GM19463 (cell line): ENCODE measurements around the gene SPATA22.
"Not testable (repeated sequence)": the region's sequence is repeated elsewhere in the genome, so short reads cannot be mapped to it uniquely, and the experiment has no call there.

ENCODE experiments used
- ATAC-seq: cut with Tn5 transposase; IDR thresholded peaks from one replicate; pipeline ENCODE4 v1.9.1; 2021; ENCODE audit warnings: mild to moderate bottlenecking, moderate library complexity; ENCODE audit not compliant: unreplicated experiment

Gene SPATA22, protein sequence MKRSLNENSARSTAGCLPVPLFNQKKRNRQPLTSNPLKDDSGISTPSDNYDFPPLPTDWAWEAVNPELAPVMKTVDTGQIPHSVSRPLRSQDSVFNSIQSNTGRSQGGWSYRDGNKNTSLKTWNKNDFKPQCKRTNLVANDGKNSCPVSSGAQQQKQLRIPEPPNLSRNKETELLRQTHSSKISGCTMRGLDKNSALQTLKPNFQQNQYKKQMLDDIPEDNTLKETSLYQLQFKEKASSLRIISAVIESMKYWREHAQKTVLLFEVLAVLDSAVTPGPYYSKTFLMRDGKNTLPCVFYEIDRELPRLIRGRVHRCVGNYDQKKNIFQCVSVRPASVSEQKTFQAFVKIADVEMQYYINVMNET

DNA sequence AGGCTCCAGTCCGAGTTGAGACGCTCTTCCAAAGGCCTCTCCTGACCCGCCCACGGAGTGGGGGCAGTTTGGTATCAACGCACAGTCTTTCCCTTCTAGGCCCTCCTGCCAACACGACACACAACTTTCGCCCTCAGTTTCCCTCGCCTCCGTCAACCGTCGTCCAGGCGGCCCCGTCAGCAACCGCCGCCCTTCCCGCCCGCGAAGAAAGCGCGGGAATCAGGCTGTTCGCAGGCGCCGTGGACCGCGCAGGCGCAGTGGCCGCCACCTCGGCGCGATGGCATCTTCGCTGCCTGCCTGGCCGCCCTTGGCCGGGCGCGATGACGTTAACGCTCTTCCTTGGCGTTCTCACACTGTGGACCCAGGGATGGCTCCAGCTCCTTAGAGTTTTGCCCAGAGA, at the start of gene SPATA22:
SPATA22 (minus strand) TSS at position 221 of the 400 bp plus-strand sequence. CDS start 2,494 bp downstream, outside the sequence.
- no peak for ATAC-seq

DNA sequence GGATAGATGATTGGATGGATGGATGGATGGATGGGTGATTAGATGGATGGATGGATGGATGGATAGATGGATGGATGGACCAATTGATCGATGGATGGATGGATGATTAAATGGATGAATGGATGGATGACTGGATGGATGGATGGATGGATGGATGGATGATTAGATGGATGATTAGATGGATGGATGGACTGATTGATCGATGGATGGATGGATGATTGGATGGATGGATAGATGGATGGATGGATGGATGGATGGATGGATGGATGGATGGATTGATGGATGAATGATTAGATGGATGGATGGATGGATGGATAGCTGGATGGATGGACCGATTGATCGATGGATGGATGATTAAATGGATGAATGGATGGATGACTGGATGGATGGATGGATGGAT, 47.9 kb upstream of the SPATA22 start:
- not testable (repeated sequence) for ATAC-seq

DNA sequence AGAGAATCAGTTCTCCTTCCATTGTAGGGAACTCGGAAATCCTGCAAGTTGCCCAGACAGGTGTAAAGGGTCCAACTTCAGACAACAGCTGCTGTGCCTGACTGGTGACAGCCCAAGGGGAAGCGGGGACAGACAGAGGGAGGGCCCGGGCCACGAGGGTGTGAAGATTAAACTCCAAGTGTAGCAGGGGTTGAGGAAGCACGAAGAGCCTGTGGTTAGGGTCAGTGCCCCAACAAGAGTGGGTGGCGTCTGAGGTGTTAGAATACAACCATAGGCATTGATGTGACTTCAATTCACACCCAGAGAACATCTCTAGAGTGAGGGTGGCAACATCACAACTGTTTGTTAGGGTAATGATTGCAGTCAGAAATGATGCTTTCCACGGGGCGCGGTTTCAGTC, 43.3 kb upstream of the SPATA22 start:
- ATAC-seq: no peak

DNA sequence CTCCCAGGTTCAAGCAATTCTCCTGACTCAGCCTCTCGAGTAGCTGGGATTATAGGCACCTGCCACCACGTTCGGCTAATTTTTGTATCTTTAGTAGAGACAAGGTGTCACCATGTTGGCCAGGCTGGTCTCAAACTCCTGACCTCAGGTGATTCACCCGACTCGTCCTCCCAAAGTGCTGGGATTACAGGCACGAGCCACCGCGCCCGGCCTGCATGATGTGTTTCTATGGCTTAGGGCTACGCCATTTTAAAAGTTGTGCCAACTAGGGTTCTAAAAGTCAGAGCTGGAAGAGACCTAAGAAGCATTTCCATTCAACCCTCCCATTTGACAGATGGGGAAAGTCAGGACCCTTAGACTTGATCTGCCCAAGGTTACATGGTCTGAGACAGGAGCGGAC, 42.5 kb upstream of the SPATA22 start:
- not testable (repeated sequence) for ATAC-seq

DNA sequence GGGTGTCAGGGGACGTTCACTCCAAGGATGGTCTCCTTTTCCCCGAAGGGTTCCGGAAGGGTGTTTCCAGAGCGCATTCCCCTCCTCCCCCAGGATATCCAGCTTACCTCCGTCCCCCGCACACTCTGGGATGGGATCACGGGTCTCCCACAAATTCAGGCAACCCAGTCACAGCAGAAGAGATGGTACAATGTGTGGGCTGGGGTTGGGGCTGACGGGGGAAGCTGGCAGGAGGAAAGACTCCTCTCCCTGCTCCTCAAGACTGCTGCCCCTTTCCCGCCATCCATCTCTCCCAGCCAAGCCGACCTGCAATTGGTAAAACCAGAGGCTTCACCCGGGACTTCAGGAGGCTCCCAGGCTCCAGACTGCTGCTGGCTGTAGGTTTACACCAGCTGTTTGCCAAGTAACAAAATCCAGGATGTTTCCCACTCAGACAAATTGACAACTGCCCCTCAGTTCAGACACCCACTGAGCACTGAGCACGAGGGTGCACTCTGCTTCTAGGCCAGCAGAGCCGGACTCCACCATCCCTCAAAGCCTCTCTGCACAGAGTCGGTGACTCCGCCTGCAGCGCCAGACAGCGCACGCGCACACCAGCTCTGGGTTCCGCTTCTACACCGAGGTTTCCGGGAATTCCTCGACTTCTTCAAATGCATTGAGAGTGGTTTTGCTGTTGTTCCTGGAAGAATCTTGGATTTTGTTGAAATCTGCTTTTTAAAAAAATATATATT, 41.9 kb upstream of the SPATA22 start:
- ATAC-seq: no peak

DNA sequence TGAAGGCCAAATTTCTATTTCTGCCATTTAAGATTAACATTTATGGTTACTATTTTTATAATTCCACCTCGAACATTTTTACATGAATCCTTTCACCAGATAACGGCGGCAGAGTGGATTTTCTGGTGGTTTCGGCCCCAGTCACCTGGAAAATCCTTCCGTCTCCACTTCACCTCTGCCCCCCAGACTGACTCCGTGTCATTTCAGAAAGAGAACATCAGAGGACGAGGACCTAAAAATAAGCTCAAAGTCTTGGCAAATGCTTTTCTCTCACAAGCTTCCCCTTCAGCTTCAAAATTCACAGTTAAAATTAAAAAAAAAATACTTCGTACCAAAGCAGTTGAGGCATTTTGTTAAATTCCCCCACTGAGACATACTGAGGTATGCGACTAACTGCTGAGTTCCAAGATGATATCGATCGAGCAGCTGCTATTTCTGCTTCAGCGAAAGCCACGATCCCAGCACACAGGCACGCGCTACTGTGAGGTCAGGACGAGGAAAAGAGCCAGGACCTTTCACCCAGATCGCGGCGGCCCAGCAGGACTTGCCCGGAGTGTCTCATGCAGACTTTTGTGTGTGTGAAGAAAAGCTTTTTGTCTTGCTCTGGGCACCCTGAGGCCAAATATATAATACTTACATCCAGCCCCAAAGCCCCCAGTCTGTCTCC, 41.0 kb upstream of the SPATA22 start:
- no peak for ATAC-seq

DNA sequence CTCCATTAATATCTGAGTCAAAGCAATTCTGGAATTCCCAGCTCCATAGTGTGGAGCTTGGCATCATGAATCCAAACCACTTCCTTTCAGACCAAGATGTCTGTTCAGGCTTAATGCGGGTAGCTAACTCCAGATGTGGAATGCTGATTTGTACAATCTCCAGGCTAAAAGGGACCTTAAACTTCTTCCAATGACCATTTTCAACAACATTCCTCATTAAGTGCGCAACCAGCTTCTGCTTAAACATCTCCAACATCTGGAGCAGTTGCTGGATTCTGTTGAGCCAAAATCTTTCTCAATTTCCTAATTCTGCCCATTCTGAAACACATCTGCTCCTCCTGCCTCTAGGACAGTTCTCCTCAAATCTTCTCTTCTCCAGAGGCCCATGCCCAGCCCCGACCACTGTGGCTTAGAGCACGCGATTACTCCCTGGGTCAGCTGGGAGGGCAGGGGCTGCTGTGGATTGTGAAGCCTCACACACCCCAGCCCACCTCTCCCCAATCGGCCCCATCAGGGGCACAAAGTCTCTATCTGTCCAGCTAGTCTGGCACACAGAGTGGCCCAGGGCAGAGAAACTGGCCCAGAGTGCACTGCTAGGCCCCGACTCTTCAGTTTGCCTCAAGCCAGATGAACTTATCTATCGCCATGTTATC, 40.4 kb upstream of the SPATA22 start:
- no peak for ATAC-seq

DNA sequence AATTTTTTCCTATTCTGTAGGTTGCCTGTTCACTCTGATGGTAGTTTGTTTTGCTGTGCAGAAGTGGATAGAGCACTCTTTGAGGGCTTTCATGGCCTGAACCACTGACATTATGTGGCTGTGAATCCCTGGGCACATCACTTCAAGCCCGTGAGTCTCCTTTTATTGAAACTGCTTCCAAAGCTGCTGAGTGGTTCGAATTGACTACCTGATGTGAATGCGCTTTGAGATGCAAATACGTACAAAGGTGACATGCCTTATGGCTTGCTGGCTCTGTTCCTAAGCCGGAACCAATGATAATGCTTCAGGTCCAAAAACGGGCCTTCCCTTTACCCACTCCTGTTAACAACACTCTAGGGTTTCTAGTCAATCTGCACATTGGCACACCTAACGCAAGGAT, 38.5 kb upstream of the SPATA22 start:
- ATAC-seq: no peak

DNA sequence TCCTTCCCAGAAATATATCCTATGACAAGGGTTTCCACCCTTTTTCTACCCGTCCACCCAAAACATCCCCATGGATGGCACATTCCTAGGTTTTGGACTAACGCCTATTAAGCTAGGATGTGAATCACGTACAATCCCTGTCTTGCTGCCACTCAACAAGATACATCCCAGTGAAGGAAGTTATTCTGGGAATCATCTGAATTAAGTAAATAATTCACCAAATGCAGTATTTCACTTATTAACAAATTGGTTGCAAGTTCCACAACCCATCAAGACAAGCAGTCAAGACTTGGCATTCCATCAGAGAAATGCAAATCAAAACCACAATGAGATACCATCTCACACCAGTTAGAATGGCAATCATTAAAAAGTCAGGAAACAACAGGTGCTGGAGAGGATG, 36.2 kb upstream of the SPATA22 start:
- ATAC-seq: no peak

DNA sequence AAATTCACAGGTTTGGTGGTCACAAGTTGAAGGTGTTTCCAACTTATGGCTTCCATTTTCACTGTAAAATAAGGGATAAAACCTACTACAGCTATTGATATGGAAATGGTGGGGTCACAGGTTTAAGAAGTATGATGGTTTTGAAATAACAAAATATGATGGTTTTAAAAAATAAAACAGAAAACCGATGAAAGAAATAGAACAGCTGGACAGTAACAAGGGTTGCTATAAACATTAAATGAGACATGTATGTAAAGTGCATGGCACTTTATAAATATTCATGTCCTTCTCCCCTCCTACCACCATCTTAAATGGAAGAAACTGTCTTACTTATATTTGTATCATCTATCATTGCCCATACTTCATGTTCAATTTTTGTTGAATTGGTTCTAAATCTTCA, 35.5 kb upstream of the SPATA22 start:
- ATAC-seq: no peak

DNA sequence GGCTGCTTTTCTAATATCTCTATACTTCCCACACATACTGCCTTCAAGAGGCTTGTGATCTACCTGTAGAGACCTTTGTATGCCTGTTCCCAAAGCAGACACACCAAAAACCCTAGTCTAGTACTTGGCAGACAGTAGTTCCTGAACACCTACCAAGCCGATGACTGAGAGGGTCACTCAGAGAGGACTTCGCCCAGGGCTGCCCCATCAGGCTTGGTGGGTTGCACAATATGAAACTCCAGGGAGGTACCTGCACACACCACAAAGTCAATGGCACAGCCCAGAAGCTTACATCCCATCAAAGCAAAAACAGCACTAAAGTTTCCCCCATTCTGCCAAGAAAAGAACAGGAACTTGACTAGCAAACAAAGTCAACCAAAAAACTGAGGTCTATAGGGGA, 34.4 kb upstream of the SPATA22 start:
- ATAC-seq: no peak

DNA sequence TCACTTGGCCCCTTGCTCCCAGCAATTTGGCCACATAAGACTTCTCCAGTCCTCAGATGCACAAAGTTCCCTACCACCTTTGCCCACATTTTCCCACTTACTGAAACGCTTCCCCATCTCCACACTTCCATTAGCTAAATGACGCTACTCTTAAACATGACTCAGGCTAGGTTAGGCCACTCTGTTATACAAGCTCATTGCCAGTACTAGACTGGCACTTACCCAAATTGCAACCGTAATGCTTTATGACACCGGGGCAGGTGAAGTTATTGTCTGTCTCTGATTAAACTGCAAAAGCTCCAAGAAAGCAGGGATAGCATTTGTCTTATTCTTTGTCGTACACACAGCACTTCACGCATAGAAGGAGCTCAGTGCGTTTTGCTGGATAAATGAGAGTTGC, 33.4 kb upstream of the SPATA22 start:
- no peak for ATAC-seq

DNA sequence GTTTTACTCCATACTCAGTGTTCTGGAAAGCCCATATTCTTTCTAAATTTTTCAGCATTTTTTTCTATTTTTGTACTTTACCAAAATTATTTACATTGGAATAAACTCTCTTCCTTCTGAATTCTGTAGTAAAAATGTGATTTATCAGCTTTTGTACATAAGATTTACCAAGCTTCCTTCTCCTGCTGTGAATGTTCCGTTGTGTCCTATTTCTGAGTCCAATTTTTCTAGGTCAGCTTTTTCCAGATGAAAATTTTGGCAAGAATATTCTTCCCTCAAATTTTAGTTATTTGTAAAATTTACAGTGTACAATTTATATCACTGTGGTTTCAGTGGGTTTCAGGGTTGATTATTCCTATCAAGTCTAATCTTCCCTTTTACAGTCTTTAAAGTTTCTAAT, 31.7 kb upstream of the SPATA22 start:
- no peak for ATAC-seq

DNA sequence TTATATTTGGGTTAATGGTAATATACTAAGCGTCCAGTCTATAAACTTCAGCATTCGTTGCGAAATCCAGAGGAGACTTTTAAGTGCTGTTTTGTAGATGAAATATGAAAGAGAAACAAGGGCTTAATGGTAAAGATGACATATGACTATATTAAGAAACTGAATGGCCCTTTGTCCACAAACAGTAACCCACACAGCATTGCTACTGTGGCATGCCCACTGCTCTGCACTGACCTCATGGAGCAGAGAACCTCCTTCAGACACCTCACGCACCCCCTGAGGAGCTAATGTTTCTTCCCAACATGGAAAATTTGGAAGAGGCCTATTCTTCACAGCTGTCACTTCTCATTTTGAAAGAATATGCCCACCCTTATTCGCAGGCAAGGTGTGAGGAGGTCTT, 30.8 kb upstream of the SPATA22 start:
- no peak for ATAC-seq

DNA sequence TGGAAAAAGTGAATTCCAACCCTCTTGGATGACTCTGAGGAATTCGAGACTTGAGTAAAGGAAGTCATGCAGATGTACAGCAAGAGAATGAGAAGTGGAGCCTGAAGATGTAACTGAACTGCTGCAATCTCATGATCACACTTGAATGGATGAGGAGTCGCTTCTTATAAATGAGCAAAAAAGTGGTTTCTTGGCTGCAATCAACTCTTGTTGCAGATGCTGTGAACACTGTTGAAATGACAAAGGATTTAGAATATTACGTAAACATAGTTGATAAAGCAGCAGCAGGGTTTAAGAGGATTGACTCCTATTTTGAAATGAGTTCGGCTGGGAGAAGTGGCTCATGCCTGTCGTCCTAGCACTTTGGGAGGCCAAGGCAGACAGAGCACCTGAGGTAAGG, 29.7 kb upstream of the SPATA22 start:
- no peak for ATAC-seq

DNA sequence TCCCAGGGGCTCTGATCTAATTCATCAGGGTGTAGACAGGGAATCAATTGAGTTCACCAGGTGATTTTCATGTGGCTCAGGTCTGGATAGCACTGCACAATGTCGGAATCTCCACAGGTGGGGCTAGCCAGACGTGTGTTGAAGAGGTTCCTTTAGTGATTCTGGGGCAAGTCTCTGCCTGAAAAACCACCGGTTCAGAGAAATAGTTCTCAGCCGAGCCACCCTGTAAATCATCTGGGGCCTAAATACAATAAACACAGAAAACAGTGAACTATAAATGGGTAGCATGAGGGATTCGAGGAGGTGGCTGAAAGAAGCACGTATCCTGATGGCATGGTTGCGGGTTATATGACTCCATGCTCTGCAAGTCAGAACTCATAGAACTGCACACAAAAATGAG, 25.5 kb upstream of the SPATA22 start:
- ATAC-seq: no peak

DNA sequence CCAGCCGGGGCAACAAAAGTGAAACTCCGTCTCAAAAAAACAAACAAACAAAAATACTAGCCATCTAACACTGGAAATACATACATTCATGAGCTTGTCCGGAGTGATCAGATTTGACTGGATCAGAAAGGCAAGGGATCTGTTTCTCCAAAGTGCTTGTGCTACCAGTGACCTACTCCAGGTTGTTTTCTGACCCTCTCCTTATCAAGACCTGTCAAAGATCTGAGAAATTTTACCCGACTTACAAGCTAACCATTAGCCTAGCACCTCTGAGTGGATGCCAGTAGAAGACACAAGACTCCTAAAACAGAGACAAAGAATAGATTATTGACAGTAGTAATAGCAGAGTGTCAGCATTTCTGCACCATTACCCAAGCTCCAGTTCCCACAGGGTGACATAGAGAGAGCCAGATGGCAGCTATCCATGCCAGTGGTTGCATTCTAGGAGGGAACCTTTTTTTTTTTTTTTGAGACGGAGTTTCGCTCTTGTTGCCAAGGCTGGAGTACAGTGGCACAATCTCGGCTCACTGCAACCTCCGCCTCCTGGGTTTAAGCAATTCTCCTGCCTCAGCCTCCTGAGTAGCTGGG, 14.0 kb upstream of the SPATA22 start:
- ATAC-seq: no peak

DNA sequence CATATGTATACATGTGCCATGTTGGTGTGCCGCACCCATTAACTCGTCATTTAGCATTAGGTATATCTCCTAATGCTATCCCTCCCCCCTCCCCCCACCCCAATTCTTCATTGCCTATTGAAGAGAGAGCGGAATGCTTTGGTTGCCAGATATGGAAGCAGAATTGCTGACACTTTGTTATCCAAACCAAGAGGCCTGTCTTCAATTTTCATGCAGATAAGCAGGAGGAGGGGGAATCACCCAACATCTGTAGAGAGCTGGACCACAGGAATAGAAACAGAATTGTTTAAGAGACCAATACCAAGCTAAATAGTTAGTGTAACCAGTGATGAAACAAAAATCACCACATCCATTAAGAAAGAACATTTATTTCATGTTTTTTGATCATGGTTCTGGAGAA, 11.2 kb upstream of the SPATA22 start:
- ATAC-seq: no peak

DNA sequence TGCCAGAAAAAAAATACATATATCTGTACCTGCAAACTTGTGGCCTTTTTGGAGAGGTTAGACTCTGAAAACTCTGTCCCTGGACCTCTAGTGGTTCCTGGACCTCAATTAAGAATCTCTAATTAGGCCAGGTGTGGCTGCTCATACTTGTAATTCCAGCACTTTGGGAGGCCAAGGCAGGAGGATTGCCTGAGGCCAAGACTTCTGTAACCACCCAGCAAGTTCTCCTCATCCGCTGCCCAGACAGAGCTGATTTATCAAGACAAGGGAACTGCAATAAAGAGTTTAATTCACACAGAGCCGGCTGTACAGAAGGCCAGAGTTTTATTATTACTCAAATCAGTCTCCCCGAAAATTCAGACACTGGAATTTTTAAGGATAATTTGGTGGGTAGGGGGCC, 8.4 kb upstream of the SPATA22 start:
- ATAC-seq: no peak

DNA sequence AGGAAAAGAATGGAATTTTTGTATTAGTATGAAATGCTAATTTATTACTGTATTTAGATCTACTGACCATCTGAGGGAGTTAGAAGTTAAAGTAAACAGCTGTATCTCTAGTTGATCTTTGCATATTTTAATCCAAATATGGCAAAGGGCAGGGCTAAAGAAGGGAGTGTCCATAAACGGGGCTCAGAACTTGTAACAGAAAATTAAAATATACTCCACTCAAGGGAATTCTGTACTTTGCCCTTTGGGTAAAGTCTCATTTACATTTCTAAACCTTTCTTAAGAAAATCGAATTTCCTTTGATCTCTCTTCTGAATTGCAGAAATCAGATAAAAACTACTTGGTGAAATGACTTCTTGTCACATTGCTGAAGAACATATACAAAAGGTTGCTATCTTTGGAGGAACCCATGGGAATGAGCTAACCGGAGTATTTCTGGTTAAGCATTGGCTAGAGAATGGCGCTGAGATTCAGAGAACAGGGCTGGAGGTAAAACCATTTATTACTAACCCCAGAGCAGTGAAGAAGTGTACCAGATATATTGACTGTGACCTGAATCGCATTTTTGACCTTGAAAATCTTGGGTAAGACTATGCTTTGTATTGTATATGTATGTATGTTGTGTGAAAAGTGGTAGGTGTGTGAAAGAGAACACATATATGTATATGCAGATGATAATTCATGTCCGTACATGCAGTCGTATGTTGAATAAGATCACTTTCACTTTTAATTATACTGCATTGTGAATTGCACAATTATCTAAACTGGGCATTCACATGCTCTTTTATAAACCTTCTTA, 4.4 kb upstream of the SPATA22 start, which contains the start of gene ASPA:
ASPA (plus strand) TSS at position 186 of the 799 bp plus-strand sequence; CDS start at position 349, 163 bp downstream.
- ATAC-seq: no peak
